HG03575 (cell line): ENCODE results near the gene BICRAL.
"Not testable (repeated sequence)": the region's sequence is repeated elsewhere in the genome, so short reads cannot be mapped to it uniquely, and the experiment has no call there.

Source experiments
- ATAC-seq: cut with Tn5 transposase; IDR thresholded peaks from one replicate; pipeline ENCODE4 v1.9.1; 2021; ENCODE audit not compliant: unreplicated experiment, insufficient number of reproducible peaks, low FRiP score; ENCODE audit errors: extremely low read depth

The BICRAL gene

GRCh38 chr6:42880240-42880817, 98.5 kb downstream of the BICRAL start:
- not testable (repeated sequence) for ATAC-seq

GRCh38 chr6:42880871-42881270, 99.0 kb downstream of the BICRAL start:
- not testable (repeated sequence) for ATAC-seq

GRCh38 chr6:42885702-42886101, 103.8 kb downstream of the BICRAL start:
- no peak for ATAC-seq

DNA sequence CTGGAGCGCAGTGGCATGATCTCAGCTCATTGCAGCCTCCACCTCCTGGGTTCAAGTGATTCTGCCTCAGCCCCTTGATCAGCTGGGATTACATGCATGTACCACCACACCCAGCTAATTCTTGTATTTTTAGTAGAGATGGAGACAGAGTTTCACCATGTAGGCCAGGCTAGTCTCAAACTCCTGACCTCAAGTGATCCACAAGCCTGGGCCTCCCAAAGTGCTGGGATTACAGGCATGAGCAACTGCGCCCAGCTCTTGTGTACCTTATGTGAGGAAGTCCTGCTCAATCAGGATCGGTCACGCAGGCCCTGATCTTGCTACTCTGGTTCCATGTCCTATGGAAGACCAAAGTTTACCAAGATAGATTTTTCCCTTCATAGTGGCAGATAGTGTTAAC, 106.3 kb downstream of the BICRAL start:
- ATAC-seq = not testable (repeated sequence)

- ATAC-seq = no peak
Observed at GRCh38 chr6:42889815-42890214, 108.0 kb downstream of the BICRAL start.

DNA sequence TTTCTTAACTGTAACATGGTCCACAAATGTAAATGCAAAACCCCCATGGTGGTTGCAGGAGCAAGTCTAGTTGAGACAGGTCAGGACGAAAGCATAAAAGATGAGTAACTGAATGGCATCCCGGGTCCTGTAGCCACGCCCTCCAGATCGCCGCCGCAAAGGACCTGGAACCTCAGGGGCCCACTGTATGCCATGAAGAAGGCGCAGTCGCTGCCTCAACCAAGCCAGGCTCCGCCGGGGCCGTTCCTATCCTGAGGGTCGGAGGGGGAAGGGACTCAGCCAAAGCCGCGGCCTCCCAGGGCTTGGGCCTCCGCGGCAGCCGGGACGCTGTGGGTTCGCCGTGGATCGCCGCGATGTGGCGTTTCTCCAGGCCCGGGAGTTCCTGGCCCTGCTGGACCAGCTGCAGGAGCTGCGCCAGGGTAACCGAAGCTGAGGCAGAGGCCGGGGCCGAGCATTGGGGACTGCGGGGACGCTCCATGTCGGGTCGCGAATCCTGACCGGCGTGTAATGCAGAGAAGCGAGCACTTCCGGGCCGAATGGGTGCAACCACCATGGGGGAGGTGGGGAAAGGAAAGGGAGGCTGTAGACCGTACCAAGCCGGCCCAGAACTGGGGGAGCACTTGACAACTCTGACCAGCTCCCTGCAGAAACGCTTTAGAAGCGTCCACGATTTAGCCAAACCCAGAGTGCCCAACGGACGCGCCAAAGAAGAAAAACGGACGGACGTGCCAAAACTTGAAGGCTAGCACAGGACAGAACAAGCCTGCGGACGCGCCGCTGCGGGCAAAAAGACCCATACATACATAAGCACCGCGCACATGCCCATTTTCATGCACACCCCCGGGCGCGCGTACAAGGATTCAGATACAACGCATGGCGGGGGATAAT, 108.7 kb downstream of the BICRAL start:
- ATAC-seq = no peak

DNA sequence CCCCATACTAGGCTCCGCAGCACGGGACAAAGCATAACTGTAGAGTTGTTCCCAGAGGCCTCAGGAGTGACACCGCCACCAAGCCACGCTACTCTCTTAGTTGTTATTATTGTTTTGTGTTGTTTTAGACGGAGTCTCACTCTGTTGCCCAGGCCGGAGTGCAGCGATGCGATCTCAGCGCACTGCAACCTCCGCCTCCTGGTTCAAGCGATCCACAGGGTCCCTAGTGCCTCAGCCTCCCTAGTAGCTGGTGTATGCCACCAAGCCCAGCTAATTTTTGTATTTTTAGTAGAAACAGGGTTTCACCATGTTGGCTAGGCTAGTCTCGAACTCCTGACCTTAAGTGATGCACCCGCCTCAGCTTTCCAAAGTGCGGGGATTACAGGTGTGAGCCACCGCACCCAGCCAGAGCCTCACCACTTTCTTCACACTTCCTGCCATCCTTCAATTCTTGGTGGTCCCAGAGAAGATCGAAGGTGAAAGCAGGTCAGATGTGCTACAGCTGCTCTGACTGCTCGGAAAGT, 109.4 kb downstream of the BICRAL start:
- no peak for ATAC-seq

DNA sequence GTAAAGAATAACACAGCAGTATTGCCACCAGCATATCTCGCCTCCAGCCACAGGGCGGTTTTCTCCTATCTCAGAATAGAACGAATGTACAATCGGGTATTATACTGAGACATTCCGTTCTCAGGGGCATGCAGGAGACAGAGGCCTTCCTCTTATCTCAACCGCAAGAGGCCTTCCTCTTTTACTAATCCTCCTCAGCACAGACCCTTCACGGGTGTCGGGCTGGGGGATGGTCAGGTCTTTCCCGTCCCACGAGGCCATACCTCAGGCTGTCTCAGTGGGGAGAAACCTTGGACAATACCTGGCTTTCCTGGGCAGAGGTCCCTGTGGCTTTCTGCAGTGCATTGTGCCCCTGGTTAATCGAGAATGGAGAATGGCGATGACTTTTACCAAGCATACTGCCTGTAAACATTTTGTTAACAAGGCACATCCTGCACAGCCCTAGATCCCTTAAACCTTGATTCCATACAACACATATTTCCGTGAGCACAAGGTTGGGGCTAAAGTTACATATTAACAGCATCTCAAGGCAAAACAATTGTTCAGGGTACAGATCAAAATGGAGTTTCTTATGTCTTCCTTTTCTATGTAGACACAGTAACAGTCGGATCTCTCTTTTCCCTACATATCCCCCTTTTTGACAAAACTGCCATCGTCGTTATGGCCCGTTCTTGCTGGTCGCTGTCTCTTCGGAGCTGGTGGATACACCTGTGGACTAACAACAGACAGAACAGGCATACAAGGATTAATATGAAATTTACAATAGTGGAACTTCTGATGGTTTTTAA, 112.4 kb downstream of the BICRAL start:
- ATAC-seq = not testable (repeated sequence)

DNA sequence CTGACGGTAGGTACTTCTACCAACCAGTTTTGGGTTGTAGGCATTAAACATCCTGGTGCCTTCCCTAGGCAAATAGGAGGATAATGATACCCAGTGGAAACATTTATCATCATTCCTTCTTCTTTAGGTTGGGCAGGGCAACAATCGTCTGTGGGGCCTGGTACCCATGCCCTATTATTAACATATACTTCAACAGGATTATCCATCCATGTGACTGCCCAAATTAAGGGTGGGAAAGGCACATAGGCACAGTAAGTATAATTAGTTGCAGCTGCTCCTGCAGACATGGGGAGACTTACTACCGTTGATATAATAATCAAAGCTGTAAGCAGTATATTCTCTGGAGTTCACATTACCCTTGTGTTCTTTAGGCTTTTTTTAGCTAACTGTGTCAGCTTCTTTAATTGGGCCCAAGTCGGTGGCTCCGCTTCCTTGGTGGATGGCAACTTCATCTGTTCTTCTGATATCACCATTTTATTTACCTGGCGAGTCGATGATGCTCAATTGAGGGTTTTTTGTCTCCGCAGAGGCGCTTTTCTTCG, 114.4 kb downstream of the BICRAL start:
- no peak for ATAC-seq

GRCh38 chr6:42898891-42899361, 117.1 kb downstream of the BICRAL start:
- ATAC-seq = no peak

DNA sequence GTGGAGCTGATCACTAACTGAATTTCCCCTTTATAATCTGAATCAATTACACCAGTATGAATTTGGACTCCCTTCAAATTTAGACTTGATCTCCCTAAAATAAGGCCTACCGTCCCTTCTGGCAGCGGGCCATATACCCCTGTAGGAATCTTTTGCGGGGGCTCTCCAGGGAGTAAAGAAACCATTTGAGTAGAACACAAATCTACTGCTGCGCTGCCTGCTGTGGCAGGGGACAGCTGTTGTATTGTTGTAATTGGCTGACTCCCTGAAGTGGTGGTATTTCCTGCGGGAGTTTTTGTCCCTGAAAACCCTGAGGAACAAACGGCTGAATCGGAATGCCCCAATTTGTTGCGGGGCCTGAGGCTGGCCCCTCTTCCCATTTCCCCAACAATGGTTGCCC, 118.0 kb downstream of the BICRAL start:
- ATAC-seq = no peak

DNA sequence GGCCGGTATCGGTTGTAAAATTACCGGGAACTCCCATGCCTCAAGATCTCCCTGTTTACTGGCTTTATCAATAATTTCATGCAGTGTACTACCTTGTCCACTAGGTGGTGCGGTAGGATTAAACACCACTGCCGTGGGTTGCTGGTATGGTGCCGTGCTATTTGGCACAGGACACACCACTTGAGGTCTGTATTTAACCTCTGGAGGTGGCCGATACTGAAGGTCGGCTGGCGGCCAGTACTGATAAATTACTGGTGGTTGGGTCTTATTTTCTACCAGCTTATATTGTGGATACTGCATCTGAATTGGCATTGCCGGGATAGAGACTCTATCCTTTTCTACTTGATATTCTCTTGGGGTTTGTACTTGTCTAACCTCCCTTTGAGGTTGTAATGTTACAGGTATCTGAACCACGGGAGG, 119.7 kb downstream of the BICRAL start:
- ATAC-seq = peak; percentile 61

- not testable (repeated sequence) for ATAC-seq
Observed at GRCh38 chr6:42902429-42903263, 120.8 kb downstream of the BICRAL start.

- no peak for ATAC-seq
Observed at GRCh38 chr6:42904467-42904866, 122.6 kb downstream of the BICRAL start.

DNA sequence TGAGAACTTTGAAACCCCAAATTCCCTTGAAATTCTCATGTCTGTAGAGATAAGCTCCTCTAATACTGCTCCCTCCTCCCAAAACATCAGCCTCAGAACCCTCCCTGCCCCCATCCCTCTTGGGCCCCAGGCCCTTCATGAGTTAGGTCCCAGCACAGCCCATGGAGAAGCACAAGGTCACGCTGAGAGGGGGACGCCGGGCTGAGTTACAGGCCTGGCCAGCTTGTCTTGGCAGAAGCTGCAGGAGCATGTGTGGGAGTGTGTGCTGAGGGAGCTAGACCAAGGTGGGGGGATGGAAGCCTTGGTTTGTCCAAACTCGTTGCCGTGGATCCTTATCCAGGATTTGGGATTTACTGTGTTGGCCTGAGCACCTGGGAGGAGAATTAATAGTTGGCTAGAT, 125.5 kb downstream of the BICRAL start:
- no peak for ATAC-seq

DNA sequence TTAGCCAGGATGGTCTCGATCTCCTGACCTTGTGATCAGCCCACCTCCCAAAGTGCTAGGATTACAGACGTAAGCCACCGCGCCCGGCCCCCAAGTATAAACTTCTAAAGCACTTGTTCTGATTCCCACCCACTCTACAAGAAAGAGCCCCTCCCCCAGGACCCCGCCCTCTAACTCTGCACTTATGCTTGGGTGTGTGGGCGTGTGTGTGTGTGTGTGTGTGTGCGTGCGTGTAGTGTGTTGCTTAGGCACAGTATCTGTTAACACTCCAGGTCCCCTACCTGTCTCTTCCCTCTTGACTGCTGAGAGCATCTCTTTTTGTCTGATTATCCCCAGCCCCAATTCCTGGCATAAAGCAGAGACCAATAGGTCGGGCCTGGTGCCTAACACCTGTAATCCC, 128.0 kb downstream of the BICRAL start:
- ATAC-seq = no peak

- no peak for ATAC-seq
Observed at GRCh38 chr6:42911171-42912021, 129.5 kb downstream of the BICRAL start.
